HepG2 (cell line): ENCODE data around the gene TRERF1. TPM values are rescaled to one million over a fixed set of nuclear protein-coding genes. Genes with fewer than 3 reads are reported as not detected.

Experiments used
- ESRRA ChIP-seq: sonication (generic); formaldehyde crosslinking; IDR thresholded peaks from 2 replicates; pipeline ENCODE4 v1.5.1; 2020; ENCODE audit warnings: mild to moderate bottlenecking, low read depth, missing genetic modification reagents
- FOXK1 ChIP-seq: sonication (generic); formaldehyde crosslinking; IDR thresholded peaks from 2 replicates; pipeline ENCODE4 v1.4.0; 2020; ENCODE audit warnings: low read depth, missing genetic modification reagents, borderline replicate concordance
- GLI4 ChIP-seq: sonication (generic); formaldehyde crosslinking; IDR thresholded peaks from 2 replicates; pipeline ENCODE4 v1.5.1; 2020; ENCODE audit warnings: missing genetic modification reagents, mild to moderate bottlenecking, moderate library complexity, borderline replicate concordance
- ISL2 ChIP-seq: sonication (generic); formaldehyde crosslinking; IDR thresholded peaks from 2 replicates; pipeline ENCODE4 v1.5.0; 2020; ENCODE audit warnings: missing genetic modification reagents
- MEF2D ChIP-seq: sonication (generic); formaldehyde crosslinking; IDR thresholded peaks from 2 replicates; pipeline ENCODE4 v1.5.1; 2020; ENCODE audit warnings: mild to moderate bottlenecking, missing genetic modification reagents
- SAP130 ChIP-seq: IDR thresholded peaks from 2 replicates; pipeline ENCODE4 v1.6.1; 2016; ENCODE audit warnings: low read depth
- TMF1 ChIP-seq: sonication (generic); formaldehyde crosslinking; IDR thresholded peaks from 2 replicates; pipeline ENCODE4 v1.8.1; 2022; ENCODE audit warnings: low read depth, missing genetic modification reagents
- ZNF225 ChIP-seq: sonication (generic); formaldehyde crosslinking; IDR thresholded peaks from 2 replicates; pipeline ENCODE4 v1.4.0; 2020; ENCODE audit warnings: mild to moderate bottlenecking, missing genetic modification reagents
- ZNF335 ChIP-seq: sonication (generic); formaldehyde crosslinking; IDR thresholded peaks from 2 replicates; pipeline ENCODE4 v1.4.0; 2020; ENCODE audit warnings: missing genetic modification reagents
- ZNF337 ChIP-seq: sonication (generic); formaldehyde crosslinking; IDR thresholded peaks from 2 replicates; pipeline ENCODE4 v1.5.1; 2020; ENCODE audit warnings: missing genetic modification reagents, low read depth, mild to moderate bottlenecking, borderline replicate concordance
- ZNF781 ChIP-seq: sonication (generic); formaldehyde crosslinking; IDR thresholded peaks from 2 replicates; pipeline ENCODE4 v1.5.1; 2020; ENCODE audit warnings: borderline replicate concordance, mild to moderate bottlenecking, missing genetic modification reagents; ENCODE audit errors: not compliant biosample characterization
- polyA plus RNA-seq, 8 experiments: library from polyadenylated mRNA; depleted of rRNA in 3 of 8; stranded (reverse) in 7 of 8; unstranded in 1 of 8; fragments of >200 nt; fragmentation: Illumina TruSeq in 4 of 8; extraction: Trizol in 4 of 8; gene quantifications; 2 replicates each; pipeline versions ENCODE4 v1.2.1 to v1.2.3, GENCODE V29; 2011 to 2016; ENCODE audit warnings: low read depth in 4 of 8, missing spikeins in 1 of 8, mixed read lengths in 1 of 8; ENCODE audit not compliant: insufficient read depth in 1 of 8
- total RNA-seq, 5 experiments: library from RNA; depleted of rRNA; stranded (reverse); fragments of >200 nt; fragmentation: Illumina TruSeq; extraction: Trizol; gene quantifications; 2 replicates each; pipeline ENCODE4 v1.2.3, GENCODE V29; 2016; ENCODE audit warnings: low read depth in 1 of 5
- TF ChIP-seq, protein P1 (sequence below): sonication (generic); formaldehyde crosslinking; IDR thresholded peaks from 2 replicates; pipeline ENCODE4 v1.4.0; 2020; ENCODE audit warnings: missing genetic modification reagents, borderline replicate concordance
- TF ChIP-seq, protein P2 (sequence below): sonication (generic); formaldehyde crosslinking; conservative IDR thresholded peaks from 2 replicates; pipeline ENCODE4 v1.8.0; 2022; ENCODE audit warnings: low read depth, missing genetic modification reagents
- TF ChIP-seq, protein P3 (sequence below): sonication (generic); formaldehyde crosslinking; IDR thresholded peaks from 2 replicates; pipeline ENCODE4 v1.5.0; 2020; ENCODE audit warnings: missing genetic modification reagents
- TF ChIP-seq, protein P4 (sequence below): fragments of 450-650 bp; IDR thresholded peaks from 2 replicates; pipeline ENCODE4 v1.6.1; 2017; ENCODE audit warnings: mild to moderate bottlenecking
- TF ChIP-seq, protein P5 (sequence below): sonication (generic); formaldehyde crosslinking; IDR thresholded peaks from 2 replicates; pipeline ENCODE4 v1.9.0; 2021; ENCODE audit warnings: missing genetic modification reagents, borderline replicate concordance

The TRERF1 gene
- total and polyA plus RNA-seq, 2 of the 13 experiments (the other 11 are each of a cell fraction or from before 2014, with no cell fraction given), result 0.02 TPM; not detected in 1

DNA sequence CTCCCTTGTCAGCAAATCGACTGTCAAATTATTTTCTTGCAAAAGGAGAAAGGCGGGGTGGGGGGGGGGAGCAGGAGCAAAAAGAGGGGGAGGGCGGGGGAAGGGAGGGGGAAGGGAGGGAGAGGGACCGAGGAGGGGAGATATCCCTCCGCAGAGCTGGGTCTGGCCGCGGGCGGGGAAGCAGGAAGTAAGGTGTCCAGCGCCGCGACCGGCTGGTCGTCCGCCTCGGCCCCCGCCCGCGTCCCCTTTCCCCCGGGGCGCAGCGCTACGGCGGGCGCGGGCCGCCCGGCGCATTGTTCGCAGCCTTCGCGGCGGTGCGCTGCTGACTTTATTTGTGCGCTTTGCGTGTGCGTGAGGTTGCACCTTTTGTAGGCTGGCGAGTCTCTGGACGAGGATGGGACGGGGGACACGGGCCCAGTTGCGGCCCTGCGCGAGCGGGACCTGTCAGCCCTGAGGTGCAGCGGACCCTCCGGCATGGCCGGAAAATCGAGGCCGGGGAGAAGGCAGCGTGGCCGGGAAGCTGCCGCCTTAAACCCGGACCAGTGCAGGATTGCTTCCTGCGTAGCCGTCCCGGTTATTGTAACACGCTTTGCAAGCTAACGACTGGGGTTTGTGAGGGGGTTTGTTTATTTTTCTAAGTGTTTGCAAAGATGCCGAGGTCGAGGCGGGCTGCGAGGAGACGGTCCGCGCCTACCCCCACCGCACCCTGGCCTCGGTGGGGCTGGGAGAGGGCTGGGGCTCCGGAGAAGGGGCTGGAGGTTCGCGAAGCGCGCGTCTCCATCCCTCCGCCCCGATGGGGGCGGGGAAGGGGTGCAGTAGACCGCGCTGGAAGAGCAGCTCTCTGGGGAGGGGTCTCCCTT is 675 bp upstream of the TRERF1 start (continued):
- TF ChIP-seq, protein P1, sequence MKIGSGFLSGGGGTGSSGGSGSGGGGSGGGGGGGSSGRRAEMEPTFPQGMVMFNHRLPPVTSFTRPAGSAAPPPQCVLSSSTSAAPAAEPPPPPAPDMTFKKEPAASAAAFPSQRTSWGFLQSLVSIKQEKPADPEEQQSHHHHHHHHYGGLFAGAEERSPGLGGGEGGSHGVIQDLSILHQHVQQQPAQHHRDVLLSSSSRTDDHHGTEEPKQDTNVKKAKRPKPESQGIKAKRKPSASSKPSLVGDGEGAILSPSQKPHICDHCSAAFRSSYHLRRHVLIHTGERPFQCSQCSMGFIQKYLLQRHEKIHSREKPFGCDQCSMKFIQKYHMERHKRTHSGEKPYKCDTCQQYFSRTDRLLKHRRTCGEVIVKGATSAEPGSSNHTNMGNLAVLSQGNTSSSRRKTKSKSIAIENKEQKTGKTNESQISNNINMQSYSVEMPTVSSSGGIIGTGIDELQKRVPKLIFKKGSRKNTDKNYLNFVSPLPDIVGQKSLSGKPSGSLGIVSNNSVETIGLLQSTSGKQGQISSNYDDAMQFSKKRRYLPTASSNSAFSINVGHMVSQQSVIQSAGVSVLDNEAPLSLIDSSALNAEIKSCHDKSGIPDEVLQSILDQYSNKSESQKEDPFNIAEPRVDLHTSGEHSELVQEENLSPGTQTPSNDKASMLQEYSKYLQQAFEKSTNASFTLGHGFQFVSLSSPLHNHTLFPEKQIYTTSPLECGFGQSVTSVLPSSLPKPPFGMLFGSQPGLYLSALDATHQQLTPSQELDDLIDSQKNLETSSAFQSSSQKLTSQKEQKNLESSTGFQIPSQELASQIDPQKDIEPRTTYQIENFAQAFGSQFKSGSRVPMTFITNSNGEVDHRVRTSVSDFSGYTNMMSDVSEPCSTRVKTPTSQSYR (CRISPR knock-in tag), result no peak
- no peak for TF ChIP-seq SAP130 (CRISPR knock-in tag)
- TF ChIP-seq, protein P2, sequence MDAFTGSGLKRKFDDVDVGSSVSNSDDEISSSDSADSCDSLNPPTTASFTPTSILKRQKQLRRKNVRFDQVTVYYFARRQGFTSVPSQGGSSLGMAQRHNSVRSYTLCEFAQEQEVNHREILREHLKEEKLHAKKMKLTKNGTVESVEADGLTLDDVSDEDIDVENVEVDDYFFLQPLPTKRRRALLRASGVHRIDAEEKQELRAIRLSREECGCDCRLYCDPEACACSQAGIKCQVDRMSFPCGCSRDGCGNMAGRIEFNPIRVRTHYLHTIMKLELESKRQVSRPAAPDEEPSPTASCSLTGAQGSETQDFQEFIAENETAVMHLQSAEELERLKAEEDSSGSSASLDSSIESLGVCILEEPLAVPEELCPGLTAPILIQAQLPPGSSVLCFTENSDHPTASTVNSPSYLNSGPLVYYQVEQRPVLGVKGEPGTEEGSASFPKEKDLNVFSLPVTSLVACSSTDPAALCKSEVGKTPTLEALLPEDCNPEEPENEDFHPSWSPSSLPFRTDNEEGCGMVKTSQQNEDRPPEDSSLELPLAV, result no peak
- TF ChIP-seq, protein P3, sequence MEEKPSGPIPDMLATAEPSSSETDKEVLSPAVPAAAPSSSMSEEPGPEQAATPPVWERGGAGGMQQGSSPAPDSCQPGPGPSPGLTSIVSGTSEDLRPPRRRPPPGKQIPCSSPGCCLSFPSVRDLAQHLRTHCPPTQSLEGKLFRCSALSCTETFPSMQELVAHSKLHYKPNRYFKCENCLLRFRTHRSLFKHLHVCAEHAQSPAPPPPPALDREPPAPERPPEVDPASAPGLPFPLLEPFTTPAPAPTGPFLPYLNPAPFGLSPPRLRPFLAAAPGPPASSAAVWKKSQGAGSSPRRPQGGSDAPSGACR (CRISPR knock-in tag), result no peak
- peak; percentile 20; the same call in 1 of the 2 replicates for TF ChIP-seq ZNF225 (CRISPR knock-in tag)
- TF ChIP-seq FOXK1, result no peak
- no peak for TF ChIP-seq ISL2 (CRISPR knock-in tag)
- TF ChIP-seq TMF1 (CRISPR knock-in tag), result no peak
- no peak for TF ChIP-seq ZNF337 (CRISPR knock-in tag)
- TF ChIP-seq MEF2D (CRISPR knock-in tag), result no peak
- TF ChIP-seq ZNF335 (CRISPR knock-in tag), result no peak
- no peak for TF ChIP-seq ZNF781 (CRISPR knock-in tag)
- no peak for TF ChIP-seq ESRRA
- TF ChIP-seq, protein P4, sequence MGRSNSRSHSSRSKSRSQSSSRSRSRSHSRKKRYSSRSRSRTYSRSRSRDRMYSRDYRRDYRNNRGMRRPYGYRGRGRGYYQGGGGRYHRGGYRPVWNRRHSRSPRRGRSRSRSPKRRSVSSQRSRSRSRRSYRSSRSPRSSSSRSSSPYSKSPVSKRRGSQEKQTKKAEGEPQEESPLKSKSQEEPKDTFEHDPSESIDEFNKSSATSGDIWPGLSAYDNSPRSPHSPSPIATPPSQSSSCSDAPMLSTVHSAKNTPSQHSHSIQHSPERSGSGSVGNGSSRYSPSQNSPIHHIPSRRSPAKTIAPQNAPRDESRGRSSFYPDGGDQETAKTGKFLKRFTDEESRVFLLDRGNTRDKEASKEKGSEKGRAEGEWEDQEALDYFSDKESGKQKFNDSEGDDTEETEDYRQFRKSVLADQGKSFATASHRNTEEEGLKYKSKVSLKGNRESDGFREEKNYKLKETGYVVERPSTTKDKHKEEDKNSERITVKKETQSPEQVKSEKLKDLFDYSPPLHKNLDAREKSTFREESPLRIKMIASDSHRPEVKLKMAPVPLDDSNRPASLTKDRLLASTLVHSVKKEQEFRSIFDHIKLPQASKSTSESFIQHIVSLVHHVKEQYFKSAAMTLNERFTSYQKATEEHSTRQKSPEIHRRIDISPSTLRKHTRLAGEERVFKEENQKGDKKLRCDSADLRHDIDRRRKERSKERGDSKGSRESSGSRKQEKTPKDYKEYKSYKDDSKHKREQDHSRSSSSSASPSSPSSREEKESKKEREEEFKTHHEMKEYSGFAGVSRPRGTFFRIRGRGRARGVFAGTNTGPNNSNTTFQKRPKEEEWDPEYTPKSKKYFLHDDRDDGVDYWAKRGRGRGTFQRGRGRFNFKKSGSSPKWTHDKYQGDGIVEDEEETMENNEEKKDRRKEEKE, result no peak
- TF ChIP-seq, protein P5, sequence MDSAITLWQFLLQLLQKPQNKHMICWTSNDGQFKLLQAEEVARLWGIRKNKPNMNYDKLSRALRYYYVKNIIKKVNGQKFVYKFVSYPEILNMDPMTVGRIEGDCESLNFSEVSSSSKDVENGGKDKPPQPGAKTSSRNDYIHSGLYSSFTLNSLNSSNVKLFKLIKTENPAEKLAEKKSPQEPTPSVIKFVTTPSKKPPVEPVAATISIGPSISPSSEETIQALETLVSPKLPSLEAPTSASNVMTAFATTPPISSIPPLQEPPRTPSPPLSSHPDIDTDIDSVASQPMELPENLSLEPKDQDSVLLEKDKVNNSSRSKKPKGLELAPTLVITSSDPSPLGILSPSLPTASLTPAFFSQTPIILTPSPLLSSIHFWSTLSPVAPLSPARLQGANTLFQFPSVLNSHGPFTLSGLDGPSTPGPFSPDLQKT (CRISPR knock-in tag), result no peak
- TF ChIP-seq GLI4, result no peak
